Measurements from ENCODE around the gene HOXA11. TPM values are rescaled to one million over a fixed set of nuclear protein-coding genes. Genes with fewer than 3 reads are reported as not detected.

Gene HOXA11
- total RNA-seq, 2 donors from 2014 or later = 0.28 to 3.7 TPM

GRCh38 chr7:27178366-27178765 lies 6.7 kb downstream of the HOXA11 start:
- H3K27me3 ChIP-seq (replicated peaks; ENCODE audit: insufficient read depth) = peaks cover 36% of the 10 kb centered on the region
- no peak overlapping the region for H3K4me3 ChIP-seq
- no peak overlapping the region for H3K27ac ChIP-seq
- no peaks in the 10 kb centered on the region for H3K36me3 ChIP-seq
- peaks cover 10 to 27% of the 10 kb centered on the region in 2 donors for H3K4me1 ChIP-seq (ENCODE audit: control insufficient read depth in 1 of 2, low read depth in 2 of 2)
- no peaks in the 10 kb centered on the region for H3K9me3 ChIP-seq
- TF ChIP-seq, protein P1, sequence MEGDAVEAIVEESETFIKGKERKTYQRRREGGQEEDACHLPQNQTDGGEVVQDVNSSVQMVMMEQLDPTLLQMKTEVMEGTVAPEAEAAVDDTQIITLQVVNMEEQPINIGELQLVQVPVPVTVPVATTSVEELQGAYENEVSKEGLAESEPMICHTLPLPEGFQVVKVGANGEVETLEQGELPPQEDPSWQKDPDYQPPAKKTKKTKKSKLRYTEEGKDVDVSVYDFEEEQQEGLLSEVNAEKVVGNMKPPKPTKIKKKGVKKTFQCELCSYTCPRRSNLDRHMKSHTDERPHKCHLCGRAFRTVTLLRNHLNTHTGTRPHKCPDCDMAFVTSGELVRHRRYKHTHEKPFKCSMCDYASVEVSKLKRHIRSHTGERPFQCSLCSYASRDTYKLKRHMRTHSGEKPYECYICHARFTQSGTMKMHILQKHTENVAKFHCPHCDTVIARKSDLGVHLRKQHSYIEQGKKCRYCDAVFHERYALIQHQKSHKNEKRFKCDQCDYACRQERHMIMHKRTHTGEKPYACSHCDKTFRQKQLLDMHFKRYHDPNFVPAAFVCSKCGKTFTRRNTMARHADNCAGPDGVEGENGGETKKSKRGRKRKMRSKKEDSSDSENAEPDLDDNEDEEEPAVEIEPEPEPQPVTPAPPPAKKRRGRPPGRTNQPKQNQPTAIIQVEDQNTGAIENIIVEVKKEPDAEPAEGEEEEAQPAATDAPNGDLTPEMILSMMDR (IDR thresholded peaks at IDR 0.05) = no peak
- no peak for ATAC-seq (ENCODE audit: insufficient number of reproducible peaks, low FRiP score, low read depth)
- no peak for DNase-seq (ENCODE audit: low spot score)

- no peaks in the 10 kb centered on the region for H3K36me3 ChIP-seq
- DNase-seq (ENCODE audit: low spot score) (no peak), ATAC-seq (ENCODE audit: insufficient number of reproducible peaks, low FRiP score, low read depth) (no peak)
- no peak overlapping the region for H3K27ac ChIP-seq
- TF ChIP-seq, protein P1 (IDR thresholded peaks at IDR 0.05) = no peak
- peaks cover 36% of the 10 kb centered on the region for H3K27me3 ChIP-seq (replicated peaks; ENCODE audit: insufficient read depth)
- H3K4me1 ChIP-seq (ENCODE audit: control insufficient read depth in 1 of 2, low read depth in 2 of 2) = peaks cover 15 to 27% of the 10 kb centered on the region in 2 donors
- no peak overlapping the region for H3K4me3 ChIP-seq
- no peaks in the 10 kb centered on the region for H3K9me3 ChIP-seq
These were observed 7.2 kb downstream of the HOXA11 start for GRCh38 chr7:27177795-27178320.

GRCh38 chr7:27176962-27177794 lies 7.9 kb downstream of the HOXA11 start:
- Histone ChIP-seq H3K27ac (no peak overlapping the region), H3K27me3 (replicated peaks; ENCODE audit: insufficient read depth) (peaks cover 30% of the 10 kb centered on the region)
- ATAC-seq (ENCODE audit: insufficient number of reproducible peaks, low FRiP score, low read depth) = no peak

GRCh38 chr7:27176524-27176845 lies 8.5 kb downstream of the HOXA11 start:
- H3K4me3 ChIP-seq = no peak overlapping the region
- H3K27ac ChIP-seq = no peak overlapping the region

More at GRCh38 chr7:27176962-27177794, 7.9 kb downstream of the HOXA11 start:
- H3K4me3 ChIP-seq = no peak overlapping the region
- no peaks in the 10 kb centered on the region for H3K9me3 ChIP-seq
- H3K36me3 ChIP-seq = no peaks in the 10 kb centered on the region
- DNase-seq (ENCODE audit: low spot score) = no peak
- H3K4me1 ChIP-seq (ENCODE audit: control insufficient read depth in 1 of 2, low read depth in 2 of 2) = peaks cover 15 to 33% of the 10 kb centered on the region in 2 donors
- TF ChIP-seq, protein P1 (IDR thresholded peaks at IDR 0.05) = no peak

More at GRCh38 chr7:27176524-27176845, 8.5 kb downstream of the HOXA11 start:
- ATAC-seq (ENCODE audit: insufficient number of reproducible peaks, low FRiP score, low read depth) = no peak
- Histone ChIP-seq H3K4me1 (ENCODE audit: control insufficient read depth in 1 of 2, low read depth in 2 of 2) (peaks cover 15 to 33% of the 10 kb centered on the region in 2 donors), H3K36me3 (no peaks in the 10 kb centered on the region), H3K27me3 (replicated peaks; ENCODE audit: insufficient read depth) (peaks cover 27% of the 10 kb centered on the region), H3K9me3 (no peaks in the 10 kb centered on the region)
- DNase-seq (ENCODE audit: low spot score) = no peak
- TF ChIP-seq, protein P1 (IDR thresholded peaks at IDR 0.05) = no peak

Measured in thoracic aorta (tissue), 2 donors.